ENCODE measurements around the gene PLCB1.

The PLCB1 gene

DNA sequence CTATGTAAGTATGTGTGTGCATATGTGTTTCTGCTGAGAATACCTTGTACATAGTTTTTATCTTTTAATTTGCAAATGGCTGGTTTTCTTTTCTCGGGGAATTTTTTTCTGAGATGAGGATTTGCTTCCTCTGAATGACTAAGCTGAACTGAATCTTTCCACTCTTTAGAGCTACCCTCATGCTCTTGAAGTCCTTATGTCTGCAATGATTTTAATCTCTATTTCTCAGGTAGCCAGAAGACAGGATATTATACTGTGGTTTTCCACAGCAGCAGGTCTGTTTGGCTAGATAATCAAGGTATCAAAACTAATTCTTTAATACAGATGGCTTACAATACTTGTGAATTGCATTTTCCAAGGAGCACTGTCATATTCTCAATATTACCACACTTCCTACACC, 114.7 kb downstream of the PLCB1 start:
- no peak for DNase-seq (ENCODE audit: low spot score)

DNA sequence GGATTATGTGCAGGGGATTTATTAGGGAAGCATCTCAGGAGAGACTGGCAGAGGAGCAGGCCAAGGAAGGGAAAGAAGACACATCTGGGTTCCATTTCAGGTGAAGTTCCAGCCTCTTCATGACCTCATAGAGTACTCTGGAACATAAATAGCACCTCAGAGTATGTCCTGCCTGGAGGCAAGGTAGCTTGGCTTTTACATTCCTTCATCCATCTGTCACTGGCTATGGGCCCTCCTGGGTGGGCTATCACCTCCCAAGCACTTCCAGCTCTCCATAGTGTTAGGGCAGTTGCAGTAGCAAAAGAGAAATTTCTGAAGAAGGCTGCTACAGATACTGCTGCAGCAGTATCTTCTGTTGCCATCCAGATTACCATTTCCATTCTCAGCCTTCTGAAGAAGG, 116.0 kb downstream of the PLCB1 start:
- DNase-seq (ENCODE audit: low spot score): no peak

DNA sequence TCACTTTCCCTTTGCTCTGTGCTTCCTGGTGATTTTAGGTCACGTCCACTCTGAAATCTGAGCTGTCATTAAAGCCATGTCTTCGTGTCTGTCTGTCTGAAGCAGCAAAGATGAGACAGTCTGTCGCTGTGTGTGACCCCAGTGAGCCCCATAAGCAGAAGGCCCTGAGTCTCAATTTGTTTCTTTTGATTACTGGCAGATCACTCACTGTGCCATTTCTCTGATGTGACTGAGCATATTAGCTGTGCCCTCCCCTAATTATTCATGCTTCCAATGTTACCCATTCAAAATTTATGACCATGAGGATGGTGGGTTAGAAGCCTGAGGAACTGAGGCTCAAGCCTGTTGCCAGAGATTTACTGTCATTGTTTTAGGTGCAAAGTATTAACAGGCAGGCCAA, 117.6 kb downstream of the PLCB1 start:
- no peak for DNase-seq (ENCODE audit: low spot score)

DNA sequence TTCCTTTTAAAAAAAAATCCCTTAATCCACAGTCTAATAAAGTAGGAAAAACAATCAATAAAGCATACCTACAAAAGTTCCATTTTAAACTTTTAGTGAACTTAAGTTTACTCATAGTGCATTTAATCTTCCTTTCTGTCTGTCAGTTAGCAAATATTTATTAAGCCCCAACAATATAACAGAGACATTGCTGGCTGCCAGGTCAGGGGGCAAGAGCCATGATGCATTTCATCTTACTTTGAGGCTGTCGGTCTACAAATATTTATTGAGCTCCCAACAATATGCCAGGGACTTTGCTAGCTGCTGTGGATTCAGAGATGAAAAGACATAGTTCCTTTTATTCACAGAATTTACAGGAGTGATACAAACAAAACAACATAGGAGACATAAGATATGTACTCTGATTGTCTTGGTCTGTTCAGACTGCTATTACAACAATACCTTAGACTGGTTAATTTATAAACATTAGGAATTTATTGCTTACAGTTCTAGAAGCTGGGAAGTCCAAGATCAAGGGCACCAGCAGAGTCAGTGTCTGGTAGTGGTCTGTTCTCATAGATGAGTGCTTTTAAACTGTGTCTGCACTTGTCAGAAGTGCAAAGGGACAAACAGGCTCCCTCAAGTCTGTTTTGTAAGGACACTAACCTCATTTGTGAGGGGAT, 118.6 kb downstream of the PLCB1 start:
- DNase-seq (ENCODE audit: low spot score): no peak

DNA sequence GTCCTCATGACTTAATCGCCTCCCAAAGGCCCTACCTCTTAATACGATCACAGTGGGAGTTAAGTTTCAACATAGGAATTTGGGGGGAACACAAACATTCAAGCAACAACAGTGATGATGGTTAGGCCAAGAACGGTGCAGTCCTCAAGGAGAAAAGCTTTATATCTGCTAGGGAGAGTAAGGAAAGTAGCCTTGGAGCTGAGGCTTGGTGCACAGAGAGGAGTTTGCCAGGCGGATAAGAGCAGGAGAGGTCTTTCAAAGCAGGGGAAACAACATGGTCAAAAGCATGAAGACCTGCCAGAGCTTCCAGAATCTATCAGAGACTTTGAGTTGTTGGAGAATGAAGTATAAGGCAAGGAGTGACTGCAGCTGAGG, 119.1 kb downstream of the PLCB1 start:
- no peak for DNase-seq (ENCODE audit: low spot score)

DNA sequence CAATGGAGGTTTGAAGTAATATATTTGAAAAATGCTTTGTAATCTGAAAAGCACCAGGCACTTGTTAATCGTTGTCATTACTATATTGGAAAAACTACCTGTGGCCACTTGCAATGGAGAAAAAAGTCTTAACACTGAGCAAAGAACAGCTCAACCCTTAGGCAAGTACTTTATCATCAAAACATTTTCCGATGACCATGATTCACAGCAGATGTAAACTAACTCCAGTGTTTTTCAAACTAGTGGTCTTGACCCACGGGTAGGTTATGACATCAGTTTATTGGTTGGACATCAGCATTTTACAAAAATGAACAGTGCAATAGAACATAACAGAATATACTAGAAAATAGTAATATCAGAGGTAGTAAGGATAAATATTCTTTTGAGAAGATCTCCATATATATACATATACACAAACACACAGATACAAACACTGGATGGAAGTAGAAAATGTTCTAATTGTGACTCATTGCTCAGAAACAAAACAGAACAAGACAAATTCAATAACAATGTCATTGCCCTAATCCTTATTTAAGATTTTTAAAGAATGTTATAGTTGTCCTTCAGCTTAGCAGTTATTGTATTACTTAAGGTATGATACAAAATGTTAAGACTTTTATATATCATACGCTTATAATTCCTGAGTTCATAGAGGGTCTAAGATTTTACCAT, 123.0 kb downstream of the PLCB1 start:
- no peak for DNase-seq (ENCODE audit: low spot score)

DNA sequence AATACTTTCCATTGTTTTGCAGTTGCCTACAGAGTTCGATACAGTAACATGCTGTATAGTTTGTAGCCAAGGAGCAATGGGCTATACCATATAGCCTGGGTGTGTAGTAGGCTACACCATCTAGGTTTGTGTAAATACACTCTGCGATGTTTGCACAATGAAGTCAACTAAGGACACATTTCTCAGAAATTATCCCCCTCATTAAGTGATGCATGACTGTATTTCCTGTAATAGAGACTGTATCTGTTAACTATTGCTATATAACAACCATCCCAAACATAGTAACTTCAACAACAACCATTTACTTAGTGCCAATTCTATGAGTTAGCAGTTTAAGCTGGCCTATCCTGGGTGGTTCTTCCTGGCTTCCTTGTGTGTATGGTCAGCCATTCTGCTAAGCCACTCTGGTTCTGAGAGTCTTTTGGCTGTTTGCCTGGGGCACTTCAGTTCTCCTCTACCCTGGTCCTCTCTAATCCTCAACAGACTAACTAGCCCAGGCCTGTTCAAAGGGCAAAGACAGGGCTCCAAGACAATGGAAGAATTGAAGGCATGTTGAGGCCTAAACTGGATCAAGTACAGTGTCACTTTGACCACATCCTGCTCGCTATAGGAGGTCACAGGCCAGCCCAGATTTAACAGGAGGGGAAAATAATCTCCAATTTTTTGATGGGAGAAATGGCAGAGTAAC, 124.0 kb downstream of the PLCB1 start:
- no peak for DNase-seq (ENCODE audit: low spot score)

DNA sequence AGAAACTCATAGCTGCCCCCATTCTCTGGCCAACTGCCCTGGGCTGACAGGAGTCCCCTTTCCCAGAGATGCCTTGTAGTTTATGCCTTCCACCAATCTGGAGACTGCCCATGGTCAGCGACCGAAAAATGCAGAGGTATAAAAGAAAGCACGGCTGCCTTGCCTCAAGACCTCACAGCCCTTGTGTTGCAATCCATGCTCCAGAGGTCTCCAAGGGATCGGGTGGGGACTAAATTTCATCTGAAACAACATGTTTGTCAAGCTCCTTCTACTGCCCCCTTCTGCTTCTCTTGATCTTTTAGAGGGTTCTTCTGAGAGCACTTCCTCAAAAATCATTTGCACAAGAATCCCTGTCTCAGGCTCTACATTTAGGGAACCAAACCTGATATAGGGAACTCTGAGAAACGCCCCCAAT, 128.8 kb downstream of the PLCB1 start:
- no peak for DNase-seq (ENCODE audit: low spot score)

DNA sequence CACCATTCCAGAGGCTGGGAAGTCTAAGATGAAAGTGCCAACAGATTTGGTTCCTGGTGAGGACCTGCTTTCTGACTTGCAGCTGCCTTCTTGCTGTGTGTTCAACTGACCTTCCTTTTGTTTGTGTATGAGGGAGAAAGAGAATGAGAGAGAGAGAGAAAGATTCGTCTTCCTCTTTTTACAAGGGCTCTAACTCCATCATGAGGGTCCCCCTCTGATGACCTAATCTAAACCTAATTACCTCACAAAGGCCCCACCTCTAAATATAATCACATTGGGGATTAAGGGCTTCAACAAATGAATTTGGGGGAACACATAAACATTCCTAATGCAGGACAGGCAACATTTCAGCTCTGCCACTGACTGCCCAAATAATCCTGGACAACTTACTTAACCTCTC, 130.7 kb downstream of the PLCB1 start:
- no peak for DNase-seq (ENCODE audit: low spot score)

DNA sequence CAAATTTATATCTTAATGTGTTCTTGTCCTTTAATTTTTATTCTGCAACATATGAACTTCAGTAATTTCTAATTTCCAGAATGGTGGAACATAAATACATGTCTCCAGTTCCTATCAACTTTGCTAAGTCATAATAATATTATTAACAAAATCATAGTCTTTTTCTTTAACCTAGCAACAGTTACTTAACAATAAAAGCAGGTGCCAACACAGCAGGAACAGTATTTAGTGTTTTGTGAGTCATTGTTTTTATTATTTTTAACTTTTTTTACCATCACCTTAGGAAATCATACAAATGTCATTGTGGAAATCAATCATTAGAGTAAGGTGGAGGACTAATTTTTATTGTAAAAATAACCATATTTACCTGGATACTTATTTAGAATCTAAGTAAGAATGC, 133.5 kb downstream of the PLCB1 start:
- DNase-seq (ENCODE audit: low spot score): no peak

DNA sequence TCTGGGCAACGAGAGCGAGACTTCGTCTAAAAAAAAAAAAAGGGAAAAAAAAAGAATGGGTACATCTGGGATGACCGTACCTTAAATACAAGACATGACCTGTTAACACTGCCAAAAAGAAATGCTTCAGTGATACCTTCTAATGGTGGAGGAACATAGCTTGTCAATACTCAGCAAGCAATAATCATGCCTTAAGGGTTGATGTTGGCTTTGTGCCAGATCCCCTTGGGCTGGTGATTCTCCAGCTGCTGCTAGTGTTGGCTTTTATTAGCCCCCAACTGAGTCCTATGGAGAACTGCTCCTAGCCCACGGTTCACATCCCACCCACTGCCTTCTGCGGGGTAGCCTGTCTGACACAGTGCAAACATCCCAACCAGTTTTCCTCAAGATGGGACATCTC, 134.9 kb downstream of the PLCB1 start:
- DNase-seq (ENCODE audit: low spot score): no peak

DNA sequence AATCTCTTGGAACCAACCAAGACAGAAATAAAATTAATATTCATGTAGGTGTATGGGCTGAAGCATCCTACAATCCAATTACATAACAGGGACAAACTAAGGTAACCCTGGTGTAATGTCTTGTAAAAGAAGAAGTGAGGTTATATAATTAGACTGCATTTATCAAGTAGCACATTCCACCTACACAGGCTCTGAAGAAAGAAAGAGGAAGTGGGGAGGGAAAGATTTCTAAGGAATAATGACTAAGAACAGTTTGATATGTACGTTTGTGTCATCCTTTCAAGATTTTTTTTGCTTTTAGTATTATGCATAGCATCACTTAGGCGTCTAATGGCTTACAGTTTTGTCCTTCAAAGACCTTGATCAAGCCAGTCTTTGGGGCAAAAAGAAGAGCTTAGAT, 139.7 kb downstream of the PLCB1 start:
- peak; percentile 75 for DNase-seq (ENCODE audit: low spot score)

DNA sequence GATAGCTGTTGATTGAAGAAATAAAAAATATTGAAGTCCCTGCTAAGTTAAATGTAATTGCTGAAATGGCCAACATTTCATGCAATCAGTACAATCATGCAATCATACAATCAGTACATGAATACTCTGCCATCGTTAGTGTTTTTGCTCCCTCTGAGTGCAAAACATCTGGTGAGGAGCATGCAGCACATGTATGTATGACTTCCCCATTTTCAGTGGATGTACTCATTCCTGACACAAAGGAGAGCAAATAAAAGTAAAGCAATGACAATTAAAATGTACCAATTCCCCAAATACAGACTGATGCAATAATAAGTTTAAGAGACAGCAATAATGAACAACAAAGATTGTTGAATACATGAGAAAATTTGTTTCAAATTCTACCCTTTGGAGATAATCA, 140.7 kb downstream of the PLCB1 start:
- no peak for DNase-seq (ENCODE audit: low spot score)

DNA sequence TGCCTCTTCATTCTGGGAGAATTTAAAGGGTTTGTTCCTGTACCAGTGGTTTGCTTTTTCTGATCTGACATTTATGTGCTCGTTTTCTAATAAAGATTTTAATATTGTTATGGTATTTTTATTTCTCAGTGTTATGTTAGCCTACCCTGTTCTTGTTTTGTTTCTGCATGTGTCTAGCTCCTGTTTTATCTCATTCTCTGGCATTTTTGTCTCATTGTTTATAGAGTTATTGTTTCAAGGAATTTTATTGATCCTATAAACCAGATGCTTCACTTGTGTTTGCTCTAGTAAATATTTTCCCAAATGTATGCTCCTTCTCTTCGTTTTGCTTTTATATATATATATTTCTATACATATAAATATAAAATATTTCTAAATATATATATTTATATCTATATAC, 152.8 kb downstream of the PLCB1 start:
- DNase-seq (ENCODE audit: low spot score): no peak

DNA sequence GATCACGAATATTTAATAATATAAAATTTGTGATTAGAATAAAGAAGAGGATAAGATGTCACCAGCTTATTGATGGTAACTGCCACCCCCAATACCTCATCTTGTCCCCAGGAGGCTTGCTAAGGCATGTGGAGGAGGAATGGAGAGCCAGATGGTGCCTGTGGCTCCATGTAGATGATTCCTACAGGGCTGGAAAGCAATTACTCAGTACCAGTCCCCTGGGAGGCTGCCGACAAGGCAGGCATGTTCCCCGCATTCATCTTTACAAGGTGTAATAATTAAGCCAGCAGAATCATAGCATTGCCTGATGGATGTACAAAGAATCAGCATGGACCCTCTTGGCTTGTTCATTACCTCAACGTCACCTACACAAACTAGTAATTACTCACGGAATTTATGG, 155.3 kb downstream of the PLCB1 start:
- DNase-seq (ENCODE audit: low spot score): no peak

DNA sequence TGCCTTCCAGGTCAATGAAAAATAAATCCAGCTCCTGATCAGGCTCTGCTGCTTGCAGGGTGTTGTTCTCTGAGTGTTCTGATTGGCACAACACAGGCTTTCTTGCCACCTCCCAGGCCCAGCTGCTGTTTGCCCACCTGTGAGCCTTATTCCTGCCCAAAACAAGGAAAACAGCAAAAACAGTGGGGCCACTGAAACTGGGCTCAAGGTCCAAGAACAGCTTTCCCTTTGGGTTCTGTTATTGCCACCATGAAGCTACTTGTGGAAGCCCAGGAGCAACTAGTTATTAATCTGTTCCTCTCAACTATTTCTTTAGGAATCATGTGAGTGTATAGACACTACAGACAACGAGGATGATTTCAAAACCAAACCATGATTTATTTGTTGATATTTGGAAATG, 159.1 kb downstream of the PLCB1 start:
- no peak for DNase-seq (ENCODE audit: low spot score)

DNA sequence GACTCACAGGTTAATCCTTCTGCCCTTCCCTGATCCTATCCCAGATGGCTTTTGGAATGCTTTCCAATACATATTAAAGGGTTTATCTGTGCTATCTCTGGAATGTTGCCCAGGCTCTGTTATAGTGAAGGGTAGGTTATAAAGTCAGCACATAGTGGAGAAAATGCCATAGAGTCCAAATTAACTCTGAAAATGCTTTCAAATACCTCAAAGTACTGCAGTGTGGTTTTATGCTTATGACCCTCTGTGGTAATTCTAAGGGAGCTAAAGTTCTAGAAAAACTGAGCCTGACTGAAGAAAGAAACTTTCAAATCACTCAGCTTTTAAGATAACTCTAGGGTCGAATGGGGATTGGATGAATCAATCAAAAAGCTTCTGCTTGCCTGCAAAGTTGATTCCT, 159.8 kb downstream of the PLCB1 start:
- no peak for DNase-seq (ENCODE audit: low spot score)

DNA sequence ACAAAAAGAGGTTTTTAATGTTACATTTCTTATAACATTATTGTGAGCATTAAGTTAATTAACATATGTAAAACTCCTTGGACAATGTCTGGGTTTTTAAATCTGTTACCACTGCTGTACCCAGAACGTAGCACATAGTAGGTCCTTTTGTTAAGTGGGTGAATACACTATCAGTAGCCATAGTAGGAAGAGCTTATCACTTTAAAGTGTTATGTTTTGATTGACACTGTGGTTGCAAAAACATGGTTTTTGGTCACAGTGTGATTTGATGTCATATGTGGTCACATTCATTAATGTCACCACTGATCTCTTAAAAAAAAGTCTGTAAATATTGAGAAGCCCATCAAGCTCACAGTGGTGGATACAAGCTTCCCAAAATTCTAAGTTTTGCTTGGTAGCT, 160.7 kb downstream of the PLCB1 start:
- DNase-seq (ENCODE audit: low spot score): no peak

DNA sequence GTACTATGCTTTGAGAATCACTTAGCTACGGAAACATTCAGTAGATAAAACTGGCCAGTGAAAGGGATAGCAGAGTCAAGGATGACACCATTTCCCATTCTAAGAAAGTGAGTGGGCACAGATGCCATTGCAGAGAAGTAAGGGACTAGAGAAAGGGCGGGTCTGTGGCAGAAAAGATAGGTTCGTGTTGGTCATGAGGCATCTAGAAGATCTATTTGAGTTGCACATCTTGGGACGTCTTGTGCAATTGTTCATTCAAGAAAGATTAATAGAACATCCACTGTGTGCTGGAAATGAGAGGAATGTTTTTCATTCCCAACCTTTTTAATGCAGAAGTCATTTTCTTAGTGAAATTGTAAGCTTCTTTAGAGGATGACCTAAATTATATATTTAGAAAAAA, 161.7 kb downstream of the PLCB1 start:
- DNase-seq (ENCODE audit: low spot score): no peak

DNA sequence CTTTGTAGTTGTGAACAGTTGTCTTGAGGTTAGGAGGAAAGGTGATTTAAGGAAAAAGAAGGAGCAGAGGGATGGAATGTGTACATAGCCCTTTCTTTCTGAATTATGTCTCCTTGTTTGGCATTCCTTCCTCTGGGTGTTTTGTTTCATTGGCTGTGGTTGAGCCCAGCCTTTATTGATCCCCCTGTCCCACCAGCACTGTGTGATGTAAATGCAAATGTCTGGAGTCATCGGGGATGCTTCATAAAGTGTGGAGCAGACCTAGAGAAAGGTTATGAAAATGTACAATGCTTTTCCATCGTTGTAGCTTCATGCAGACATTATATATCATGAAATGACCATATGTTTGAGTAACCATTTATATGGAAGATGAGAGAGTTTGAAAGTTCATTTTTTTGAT, 164.5 kb downstream of the PLCB1 start:
- DNase-seq (ENCODE audit: low spot score): no peak

DNA sequence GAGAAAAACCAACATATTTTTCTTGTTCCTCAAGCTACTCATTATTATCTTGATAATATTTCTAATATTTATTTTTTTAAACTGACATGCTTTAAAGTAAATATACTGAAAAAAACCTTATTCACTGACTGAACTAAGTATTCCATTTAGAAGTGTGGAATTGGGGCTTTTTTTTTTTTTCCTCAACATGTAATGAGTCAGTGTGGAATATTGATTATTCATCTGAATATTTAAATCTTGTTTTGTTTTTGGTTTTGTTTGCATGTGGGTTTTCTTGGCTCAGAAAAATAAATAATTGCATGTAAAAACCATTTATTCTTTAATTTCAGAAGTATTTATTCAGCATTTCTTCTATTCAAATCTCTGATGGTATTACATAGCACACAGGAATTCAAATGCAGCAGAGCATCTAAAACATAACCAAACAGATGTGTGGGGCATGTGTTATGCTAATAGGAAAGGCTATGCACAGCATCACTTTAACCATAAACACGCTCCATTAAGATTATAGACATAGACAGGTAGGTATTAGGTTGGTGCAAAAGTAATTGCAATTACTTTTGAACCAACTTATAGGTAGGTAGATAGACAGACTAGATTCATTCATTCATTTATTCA, 166.5 kb downstream of the PLCB1 start:
- DNase-seq (ENCODE audit: low spot score): no peak

DNA sequence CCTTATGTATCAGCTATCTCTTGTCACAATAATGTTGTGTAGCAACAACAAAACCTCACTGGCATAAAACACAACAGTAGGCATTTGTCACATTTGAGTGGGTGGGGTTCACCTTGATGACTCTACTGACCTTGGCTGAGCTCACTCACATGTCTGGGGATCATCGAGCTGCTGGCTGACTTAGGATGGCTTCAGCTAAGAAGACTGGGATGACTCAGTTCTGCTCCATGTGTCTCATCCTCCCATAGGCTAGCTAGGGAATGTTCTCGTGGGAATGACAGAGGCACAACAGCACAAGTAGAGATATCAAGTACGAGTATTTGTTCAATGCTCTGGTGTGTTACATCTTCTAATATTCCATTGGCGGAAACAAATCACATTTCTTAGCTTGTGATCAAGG, 167.9 kb downstream of the PLCB1 start:
- DNase-seq (ENCODE audit: low spot score): no peak

DNA sequence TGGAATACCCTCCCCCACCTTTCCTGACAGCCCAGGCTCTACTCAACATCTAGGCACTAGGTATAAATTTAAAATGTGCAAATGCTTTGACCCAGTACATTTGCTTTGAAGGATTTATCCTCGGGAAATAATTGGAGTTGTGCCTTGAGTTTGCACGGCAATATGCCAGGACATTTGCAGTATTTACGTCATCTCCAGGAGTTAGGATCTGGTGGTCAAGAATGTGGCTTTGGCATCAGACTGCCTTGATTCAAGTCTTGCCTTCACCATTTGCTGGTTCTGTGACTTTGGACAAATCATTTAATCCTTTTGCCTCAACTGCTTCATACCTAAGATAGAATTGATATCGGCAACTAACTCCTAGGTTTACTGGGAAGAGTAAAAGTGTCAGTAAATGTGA, 169.6 kb downstream of the PLCB1 start:
- DNase-seq (ENCODE audit: low spot score): no peak
